Measurements from ENCODE around the gene MAGED1.

The MAGED1 gene

GRCh38 chrX:51892921-51893745 lies at the start of gene MAGED1:
Gene MAGED1 (plus strand): TSS chrX:51893623. CDS start chrX:51894305, 682 bp downstream.
- peak; percentile 91 for DNase-seq (ENCODE audit: low spot score)

GRCh38 chrX:51847463-51847862 lies 46.0 kb upstream of the MAGED1 start:
- DNase-seq (ENCODE audit: low spot score): no peak

GRCh38 chrX:51851507-51852085 lies 41.8 kb upstream of the MAGED1 start:
- DNase-seq (ENCODE audit: low spot score): no peak

GRCh38 chrX:51852096-51852495 lies 41.3 kb upstream of the MAGED1 start:
- DNase-seq (ENCODE audit: low spot score): no peak

GRCh38 chrX:51852621-51853020 lies 40.8 kb upstream of the MAGED1 start:
- DNase-seq (ENCODE audit: low spot score): no peak

GRCh38 chrX:51853251-51853650 lies 40.2 kb upstream of the MAGED1 start:
- no peak for DNase-seq (ENCODE audit: low spot score)

- no peak for DNase-seq (ENCODE audit: low spot score)
Observed at GRCh38 chrX:51855698-51856097, 37.7 kb upstream of the MAGED1 start.

GRCh38 chrX:51857159-51857733 lies 36.2 kb upstream of the MAGED1 start:
- DNase-seq (ENCODE audit: low spot score): no peak

- DNase-seq (ENCODE audit: low spot score): peak; percentile 42
Observed at GRCh38 chrX:51860679-51861078, 32.7 kb upstream of the MAGED1 start.

- DNase-seq (ENCODE audit: low spot score): no peak
Observed at GRCh38 chrX:51862920-51863319, 30.5 kb upstream of the MAGED1 start.

GRCh38 chrX:51866210-51866609 lies 27.2 kb upstream of the MAGED1 start:
- no peak for DNase-seq (ENCODE audit: low spot score)

- no peak for DNase-seq (ENCODE audit: low spot score)
Observed at GRCh38 chrX:51867626-51868025, 25.8 kb upstream of the MAGED1 start.

- DNase-seq (ENCODE audit: low spot score): no peak
Observed at GRCh38 chrX:51870354-51870753, 23.1 kb upstream of the MAGED1 start.

GRCh38 chrX:51874123-51874522 lies 19.3 kb upstream of the MAGED1 start:
- DNase-seq (ENCODE audit: low spot score): no peak

GRCh38 chrX:51876441-51876840 lies 17.0 kb upstream of the MAGED1 start:
- DNase-seq (ENCODE audit: low spot score): no peak

- no peak for DNase-seq (ENCODE audit: low spot score)
Observed at GRCh38 chrX:51878056-51878455, 15.4 kb upstream of the MAGED1 start.

- DNase-seq (ENCODE audit: low spot score): no peak
Observed at GRCh38 chrX:51889851-51890250, 3.6 kb upstream of the MAGED1 start.

- no peak for DNase-seq (ENCODE audit: low spot score)
Observed at GRCh38 chrX:51891245-51891644, 2.2 kb upstream of the MAGED1 start.

GRCh38 chrX:51891821-51892551 lies 1.4 kb upstream of the MAGED1 start:
- DNase-seq (ENCODE audit: low spot score): peak; percentile 73

- DNase-seq (ENCODE audit: low spot score): peak; percentile 20
Observed at GRCh38 chrX:51893931-51894696, 691 bp downstream of the MAGED1 start.

GRCh38 chrX:51894697-51895336 lies 1.4 kb downstream of the MAGED1 start:
- DNase-seq (ENCODE audit: low spot score): peak; percentile 15

Measured in pons (tissue), 1 donor.